GM18861 (cell line): ENCODE data around the gene PIP5K1C.
"Not testable (repeated sequence)": the region's sequence is repeated elsewhere in the genome, so short reads cannot be mapped to it uniquely, and the experiment has no call there.

Source experiments
- ATAC-seq: cut with Tn5 transposase; IDR thresholded peaks from one replicate; pipeline ENCODE4 v1.9.1; 2021; ENCODE audit not compliant: unreplicated experiment

Gene PIP5K1C

DNA sequence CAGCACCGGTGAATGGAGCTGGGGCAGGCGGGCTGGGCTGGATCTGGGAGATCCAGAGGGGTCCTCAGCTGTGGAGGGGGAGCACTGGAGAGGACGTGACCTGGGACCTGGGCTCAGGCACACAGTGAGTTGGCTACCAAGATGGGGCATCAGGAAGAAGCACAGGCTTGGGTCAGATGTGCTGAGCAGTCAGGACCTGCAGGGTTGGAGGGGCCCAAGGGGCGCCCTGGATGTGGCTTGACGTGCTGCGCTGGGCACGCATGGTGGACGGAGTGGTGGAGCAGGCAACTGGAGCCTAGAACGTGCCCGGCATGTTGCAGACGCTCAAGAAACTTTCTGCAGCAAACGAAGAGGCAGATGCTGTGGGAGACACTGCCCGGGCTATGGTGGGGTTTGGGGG is 20.7 kb downstream of the PIP5K1C start:
- ATAC-seq = no peak

DNA sequence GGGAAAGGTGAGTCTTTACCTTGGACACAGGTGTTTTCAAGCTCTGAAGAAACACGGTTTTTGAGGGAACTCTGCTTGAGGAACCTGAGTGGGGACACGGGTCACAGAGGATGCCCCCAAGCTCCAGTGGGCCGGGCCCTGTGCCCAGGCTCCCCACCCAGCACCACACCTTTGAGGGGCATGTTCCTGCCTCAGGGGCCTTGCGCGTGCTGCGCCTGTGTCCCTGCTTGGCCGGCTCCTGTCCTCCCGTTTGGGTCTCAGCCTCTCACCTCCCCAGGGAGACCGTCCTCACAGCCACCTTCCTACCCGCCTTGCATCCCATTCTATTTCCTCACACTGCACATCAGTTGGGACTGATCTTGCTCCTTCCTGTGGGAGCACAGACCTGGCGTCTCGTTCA is 21.1 kb downstream of the PIP5K1C start:
- ATAC-seq = no peak

DNA sequence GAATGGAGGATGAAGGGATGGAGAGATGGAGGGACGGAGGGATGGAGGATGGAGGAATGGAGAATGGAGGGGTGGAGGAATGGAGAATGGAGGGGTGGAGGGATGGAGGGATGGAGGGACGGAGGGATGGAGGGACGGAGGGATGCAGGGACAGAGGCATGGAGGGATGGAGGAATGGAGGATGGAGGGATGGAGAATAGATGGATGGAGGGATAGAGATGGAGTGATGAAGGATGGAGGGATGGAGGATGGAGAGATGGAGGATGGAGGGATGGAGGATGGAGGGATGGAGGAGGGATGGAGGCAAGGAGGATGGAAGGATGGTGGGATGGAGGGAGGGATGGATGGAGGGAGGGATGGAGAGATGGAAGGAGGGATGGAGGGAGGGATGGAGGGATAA is 22.1 kb downstream of the PIP5K1C start:
- no peak for ATAC-seq

DNA sequence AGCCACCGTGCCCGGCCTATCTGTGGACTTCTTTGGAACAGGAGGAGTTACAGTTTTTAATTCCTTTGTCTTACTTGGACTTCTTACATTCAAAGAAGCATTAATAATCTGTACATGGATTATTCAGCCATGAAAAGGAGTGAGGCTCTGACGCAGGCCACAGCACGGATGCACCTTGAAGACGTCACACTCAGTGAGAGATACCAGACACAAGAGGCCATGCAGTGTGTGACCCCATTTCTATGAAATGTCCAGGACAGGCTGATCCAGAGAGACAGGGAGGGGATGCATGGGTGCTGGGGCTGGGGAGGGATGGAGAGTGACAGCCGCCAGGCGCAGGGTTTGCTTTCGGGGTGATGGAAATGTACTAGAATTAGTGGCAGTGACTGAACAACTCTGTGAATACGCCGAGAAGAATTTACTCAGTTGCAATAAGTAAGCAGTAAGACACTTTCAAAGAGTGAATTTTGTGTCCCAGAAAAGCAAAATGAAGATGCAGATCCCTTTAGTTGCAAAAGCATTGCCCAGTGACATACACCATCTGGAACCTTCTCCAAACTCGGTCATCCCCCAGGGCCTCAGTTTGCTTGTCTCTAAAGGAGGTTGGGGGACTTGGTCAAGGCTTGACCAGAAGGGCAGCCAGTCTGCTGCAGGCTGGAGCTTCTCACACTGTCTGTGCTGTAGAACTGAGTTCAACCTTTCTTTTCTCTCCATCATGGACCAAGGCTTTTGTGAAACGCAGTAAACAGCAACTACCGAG is 25.3 kb downstream of the PIP5K1C start:
- no peak for ATAC-seq

DNA sequence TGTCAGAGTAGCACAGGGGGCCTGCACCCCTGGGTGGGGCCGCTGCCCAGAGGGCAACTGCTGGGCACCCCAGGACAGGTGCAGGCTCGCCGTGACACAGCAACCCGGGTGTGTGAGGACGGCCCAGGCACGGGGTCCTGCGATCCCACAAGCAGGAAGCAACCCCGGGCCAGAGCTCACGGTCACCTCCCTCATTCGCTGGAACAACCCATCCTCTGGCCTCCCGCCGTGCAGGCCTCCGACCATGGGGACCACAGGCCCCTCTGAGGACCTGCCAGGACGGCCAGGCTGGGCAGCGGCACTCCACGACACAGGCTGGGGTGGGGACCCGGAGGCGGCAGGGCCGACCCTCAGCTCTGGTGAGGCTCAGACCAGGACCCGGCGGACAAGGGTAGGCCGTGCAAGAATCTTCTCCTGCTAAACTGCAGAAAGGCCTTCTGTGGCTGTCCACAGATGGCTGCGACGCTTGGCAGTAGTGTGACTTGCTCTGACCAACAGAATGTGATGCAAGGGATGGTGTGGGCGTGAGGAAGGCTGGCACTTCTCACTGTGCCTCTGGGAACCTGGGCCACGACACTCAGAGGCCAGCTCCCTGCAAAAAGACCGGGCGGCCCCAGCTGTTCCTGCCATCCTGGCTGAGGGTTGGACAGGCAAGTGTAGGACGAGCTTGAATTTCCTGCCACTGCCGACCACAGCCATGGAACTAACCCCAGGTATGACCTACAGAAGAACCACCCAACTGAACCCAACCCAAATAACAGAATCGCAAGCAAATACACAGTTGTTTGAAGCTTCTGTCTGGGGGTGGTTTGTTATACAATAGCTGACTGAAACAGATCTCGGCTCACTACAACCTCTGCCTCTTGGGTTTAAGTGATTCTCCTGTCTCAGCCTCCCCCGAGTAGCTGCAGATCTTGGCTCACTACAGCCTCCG is 26.5 kb downstream of the PIP5K1C start:
- no peak for ATAC-seq

DNA sequence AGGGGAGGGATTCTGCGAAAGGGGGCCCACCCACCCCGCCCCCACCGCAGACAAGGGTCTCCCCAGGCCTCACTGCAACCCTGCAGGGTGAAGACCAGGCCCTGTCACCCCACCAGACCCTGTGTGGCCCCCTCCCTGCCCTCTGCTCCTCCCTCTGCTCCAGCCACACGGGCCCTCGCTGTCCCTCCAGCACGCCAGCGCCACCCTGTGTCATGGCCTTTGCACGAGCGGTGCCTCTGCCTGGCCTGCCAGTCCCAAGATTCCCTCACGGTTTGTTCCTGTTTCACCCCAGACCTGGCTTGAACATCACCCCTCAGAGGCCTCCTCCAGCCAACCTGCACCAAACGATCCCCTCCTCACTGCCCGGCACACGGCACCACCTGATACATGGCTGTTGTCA is 27.3 kb downstream of the PIP5K1C start:
- no peak for ATAC-seq

DNA sequence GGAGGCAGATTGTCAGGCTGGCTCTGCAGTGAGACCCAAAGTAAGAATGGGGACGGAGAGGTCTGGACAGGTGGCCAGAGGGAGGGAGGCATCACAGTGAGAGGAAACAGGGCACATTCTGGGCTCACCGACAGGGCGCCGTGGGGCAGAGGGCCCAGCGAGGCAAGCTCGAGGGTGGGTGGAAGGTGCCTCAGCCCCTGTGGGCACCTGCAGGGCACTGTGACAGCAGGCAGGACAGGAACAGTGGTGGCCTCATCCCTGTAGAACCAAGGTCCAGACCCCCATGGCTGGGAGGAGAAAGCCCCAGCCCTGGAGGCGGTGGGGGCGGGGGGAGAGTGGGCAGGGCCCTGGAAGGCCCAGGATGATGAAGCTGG is 27.7 kb downstream of the PIP5K1C start:
- ATAC-seq = no peak

DNA sequence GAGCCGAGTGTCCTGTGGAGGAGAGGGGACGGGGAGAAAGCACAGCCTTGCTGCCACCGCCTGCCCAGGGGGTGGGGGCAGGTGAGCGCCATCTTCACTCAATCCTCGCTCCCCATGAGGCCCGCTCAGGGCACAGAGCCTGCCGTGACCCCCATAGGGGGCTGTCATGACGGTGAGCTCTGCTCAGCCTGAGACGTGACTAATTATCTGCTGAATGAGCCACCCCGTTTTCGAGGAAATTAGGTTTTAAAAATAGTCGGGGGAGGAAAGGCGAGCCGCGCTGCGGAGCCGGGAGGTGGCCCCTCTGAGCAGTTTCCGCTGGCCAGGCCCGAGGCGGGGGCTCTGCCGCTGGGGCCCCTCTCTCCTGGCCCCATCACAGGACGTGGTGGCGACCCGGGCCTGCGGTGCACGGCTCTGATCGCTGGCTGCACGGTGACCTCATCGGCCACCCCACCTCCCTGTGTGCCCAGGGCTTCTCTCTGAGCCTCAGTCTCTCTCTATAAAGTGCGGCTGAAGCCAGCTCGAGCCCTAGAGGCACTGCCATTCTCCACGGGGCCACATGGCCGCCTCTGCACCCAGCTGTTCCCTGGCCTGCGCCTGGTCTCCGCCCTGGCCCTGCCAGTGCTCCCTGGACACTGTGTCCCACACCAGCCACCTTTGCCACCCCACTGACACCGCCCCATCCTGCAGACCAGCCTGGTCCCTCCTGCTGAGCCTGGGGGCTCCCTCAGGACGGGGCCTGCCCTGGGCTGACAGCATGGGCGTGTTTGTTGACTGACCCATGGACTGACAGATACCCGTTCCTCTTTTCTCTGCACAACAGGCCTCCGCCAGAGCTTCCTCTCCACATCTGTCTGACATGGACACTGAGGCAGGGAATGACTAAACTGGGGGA is 28.3 kb downstream of the PIP5K1C start:
- no peak for ATAC-seq

DNA sequence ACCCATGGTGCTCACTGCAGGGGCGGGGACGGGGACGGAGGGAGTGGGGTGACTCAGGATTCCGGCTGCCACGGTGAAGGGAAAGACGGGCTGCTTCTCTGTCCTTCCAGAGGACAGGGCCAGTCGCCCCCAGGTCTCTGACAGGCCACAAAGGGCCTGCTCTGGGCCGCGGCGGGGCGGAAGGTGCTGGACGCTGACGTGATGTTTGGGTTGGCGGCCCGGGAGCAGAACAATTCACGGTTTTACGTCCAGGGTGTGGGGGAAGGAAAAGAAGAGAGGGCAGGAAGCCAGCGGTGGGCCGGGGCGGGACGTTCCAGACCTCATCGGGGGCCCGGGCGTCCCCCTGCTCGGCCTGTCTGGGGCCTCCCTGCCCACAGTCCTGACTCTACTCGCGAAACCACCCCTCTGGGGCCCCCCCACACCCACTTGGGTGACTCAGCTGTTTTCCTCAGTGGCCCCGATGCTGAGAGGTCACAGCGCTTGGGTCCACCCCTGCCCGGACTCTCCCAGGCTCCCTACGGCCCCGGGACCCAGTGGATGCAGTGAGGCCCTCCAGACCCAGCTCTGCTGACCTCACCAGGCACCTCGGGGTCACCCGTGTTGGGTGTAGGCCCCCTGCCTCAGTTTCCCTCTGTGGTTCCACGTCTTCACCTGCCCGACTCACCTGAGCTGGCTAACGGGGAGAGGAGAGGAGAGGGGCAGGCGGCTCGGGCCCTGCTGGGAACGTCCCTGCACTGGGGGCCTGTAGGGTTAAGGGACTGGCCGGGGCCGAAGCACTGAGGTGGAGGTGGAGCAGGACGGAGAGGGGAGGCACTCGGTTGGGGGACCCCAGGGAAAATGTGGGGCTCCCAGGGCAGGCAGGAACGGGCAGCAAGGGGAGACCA is 29.2 kb downstream of the PIP5K1C start:
- ATAC-seq = no peak

DNA sequence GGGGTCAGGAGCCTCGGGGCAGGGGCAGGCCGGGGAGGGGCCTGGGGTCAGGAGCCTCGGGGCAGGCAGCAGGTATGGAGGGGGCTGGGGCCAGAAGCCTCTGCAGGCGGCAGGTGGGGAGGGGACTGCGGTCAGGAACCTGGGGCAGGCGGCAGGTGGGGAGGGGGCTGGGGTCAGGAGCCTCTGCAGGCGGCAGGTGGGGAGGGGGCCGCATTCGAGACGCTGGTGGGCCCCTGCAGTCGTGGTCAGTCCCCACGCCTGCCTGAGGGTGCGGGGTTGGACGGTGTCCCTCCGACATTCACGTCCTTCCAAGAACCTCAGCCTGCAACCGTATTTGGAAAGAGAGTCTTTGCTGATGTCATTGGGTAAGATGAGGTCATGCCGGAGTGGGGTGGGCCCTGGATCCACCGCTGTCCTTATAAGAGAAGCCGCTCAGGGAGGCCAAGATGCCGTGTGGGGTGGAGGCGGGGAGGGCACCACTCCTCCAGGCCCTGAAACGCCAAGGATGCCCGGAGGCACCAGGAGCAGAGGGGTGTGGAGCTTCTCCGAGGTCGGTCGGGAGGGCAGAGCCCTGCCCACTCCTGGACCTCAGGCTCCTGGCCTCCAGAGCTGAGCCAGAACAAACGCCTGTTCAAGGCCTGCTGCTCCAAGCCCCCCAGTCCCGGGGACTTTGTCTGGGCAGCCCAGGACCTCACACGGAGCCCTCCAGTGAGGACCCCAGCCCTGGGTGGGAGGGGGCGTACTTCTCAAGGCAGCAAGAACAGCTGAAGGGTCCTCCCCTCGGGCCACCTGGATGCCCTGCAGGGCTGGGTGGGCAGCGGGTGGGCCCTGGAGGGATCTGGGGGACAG is 30.1 kb downstream of the PIP5K1C start:
- ATAC-seq = no peak

DNA sequence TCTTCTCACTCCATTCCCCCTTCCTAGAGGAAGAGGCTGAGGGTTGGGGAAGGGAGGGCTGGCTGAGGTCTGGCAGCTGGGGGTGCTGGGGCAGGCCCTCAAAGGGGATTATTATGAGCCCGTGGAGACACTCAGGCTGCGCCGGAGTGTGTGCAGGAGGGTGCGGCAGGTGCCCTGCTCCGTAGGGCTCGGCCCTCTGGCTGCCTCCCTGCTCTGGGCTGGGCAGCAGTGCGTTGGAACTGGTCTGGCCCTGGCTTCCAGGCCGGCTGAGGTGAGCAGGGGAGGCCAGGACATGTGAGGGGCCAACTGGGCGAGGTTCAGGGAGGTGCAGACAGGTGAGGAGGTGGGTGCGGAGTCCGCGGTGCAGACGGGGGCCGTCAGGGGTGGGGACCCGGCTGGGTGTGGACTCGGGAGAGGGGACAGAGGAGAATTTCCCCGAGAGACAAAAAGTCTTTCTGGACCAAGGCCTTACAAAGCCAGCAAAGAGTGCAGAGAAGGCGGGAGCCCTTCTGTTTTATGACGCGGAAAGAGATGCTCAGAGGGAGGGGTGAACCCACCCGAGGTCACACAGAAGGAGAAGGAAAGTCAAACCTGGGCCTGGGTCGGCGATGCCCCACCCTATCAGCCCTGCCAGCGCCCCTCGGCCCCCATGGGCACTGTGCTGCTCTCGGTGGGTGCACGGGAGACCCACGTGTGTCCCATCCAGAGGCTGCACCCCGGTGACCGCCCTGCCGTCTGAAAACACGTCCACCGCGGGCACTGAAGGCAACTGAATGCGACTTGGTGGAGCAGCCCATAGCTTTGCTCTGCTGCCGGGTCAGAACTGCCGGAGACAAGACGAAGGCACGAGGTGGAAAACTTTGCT is 31.0 kb downstream of the PIP5K1C start:
- no peak for ATAC-seq

DNA sequence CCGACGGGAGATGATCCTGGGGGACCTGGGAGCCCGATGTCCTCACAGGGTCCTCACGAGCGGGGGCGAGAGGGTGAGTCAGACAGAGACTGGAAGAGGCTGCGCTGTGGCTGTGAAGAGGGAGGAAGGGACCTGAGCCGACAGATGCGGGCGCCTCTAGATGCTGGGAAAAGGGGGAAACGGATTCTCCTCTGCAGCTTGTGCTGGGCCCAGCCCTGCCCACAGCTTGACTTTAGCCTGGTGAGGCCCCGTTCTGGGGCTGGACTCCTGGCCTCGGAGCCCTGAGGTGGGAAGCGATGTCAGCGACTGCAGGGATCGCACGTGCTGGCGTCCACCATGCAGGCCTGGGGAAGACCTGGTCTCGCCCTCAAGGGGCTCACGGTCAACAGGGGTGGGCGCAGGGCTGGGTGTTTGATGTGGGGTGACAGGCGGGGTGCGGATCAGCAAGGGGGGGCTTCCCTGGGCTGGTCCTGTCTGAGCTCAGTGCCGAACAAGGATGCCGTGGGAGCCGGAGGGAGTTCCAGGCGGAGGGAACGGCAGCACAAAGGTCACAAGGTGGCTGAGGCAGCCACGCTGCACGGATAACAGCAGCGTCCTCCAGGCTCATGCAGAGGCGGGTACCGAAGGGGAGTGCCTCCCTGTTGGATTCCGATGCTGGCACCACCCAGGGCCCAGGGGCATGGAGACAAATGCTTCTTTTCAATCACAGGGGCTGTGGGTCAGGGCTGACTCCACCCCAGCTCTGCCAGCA is 31.8 kb downstream of the PIP5K1C start:
- no peak for ATAC-seq

DNA sequence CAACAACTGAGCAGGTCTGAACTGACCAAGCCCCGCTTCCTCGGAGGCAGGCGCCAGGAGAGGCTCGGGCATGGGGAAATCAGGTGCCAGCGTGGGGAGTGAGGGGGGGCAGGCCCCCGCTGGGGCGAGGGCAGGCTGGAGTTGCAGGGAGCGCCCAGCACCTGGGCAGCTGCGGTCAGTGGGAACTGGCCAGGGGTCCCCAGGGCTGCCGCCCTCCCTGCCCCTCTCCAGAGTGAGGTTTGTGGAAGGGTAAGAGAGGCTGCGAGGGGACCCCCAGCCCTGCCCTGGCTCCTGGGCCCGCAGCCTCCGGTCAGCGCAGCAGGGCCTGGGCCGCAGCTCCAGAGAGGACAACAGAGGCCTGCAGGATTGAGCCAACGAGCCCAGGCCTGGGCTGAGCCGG is 32.5 kb downstream of the PIP5K1C start:
- ATAC-seq = no peak

DNA sequence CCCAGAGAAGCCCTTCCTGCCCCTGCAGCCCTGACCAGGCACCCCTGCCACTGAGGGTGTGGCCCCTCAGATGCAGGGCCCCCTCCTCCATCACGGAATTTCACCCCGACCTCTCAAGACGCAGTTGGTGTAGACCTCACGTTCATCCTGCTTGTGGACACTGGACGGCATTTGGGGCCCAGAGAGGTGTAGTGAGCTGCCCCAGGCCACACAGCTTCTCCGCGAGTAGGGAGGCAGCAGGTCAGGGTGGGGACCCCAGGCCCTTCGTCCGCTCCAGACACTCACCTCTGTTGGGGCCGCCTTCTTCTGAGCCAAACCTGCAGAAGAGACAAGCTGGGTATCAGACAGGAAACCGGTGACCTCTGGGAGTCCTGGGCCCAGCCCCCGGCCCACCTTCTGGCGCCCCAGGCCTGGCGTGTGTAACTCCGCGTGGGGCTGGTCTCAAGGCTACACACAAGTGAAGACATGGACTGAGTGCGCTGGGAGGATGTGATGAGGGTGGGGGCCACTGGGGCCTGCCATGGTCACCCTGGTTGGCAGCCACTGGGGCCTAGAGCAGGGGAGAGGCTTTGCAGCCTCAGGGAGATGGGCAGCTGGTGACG is 33.1 kb downstream of the PIP5K1C start:
- no peak for ATAC-seq

DNA sequence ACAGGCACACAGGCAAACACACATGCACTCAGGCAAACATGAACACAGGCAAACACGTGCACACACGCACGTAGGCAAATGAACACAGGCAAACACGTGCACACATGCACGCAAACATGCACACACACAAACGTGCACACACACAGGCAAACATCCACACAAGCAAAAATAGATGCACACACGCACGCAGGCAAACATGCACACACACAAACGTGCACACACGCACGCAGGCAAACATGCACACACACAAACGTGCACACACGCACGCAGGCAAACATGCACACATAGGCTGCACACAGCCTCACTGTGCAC is 33.8 kb downstream of the PIP5K1C start:
- ATAC-seq = not testable (repeated sequence)

DNA sequence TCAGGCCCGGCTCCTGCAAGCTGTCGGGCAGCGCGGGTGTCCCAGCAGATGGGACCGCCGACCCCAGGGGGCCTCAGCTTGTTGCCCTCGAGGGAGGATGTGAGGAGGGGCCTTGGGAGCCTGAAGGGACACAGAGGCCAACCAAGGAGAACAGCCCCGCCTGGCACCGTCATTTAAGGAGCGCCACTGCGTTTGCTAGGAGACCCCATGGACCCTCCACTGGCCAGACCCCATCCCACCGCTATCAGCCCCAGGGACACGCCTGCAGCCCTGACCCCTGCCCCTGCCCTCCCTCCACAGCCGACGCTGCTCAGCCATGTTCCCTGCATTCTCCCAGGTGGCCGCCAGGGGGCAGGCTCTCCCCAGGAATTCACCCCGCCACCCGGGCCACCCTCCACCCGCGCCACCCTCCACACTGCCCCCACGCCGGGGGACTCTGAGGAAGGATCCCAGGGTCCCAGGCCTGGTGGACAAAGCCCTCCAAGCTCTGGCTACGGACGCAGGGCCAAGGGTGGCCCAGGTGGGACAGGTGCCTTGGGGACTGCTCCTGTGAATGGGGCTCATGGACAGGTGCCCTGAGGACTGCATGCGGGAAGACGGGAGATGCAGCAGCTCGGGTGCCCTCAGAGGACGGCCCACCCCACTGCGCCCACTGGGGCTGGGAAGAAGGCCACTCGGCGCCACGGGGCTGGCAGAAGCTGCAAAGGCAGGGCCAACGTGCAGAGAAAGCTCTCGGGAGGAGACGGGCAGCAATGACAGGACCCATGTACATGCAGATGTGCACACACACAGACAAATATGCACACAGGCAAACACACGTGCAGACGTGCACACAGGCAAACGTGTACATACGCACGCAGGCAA is 34.4 kb downstream of the PIP5K1C start:
- no peak for ATAC-seq
